CD4-positive, alpha-beta T cell (primary cell): ENCODE results near the gene BLMH. TPM values are rescaled to one million over a fixed set of nuclear protein-coding genes. Genes with fewer than 3 reads are reported as not detected.

Source experiments
- ATAC-seq: fragments of 200-7000 bp; cut with Tn5 transposase; one replicate; pipeline ENCODE4 v1.10.0; 2022; ENCODE audit warnings: mild to moderate bottlenecking; ENCODE audit not compliant: poor library complexity
- CTCF ChIA-PET: fragments of 350-600 bp; sonication (Branson Sonifier 250); formaldehyde crosslinking; loops from one replicate; lab custom pipeline; 2021; ENCODE audit warnings: antibody characterized with exemption, inconsistent platforms; lab: Charles Lee
- POLR2A ChIA-PET: fragments of 350-600 bp; sonication (Branson Sonifier 250); formaldehyde crosslinking; loops from one replicate; lab custom pipeline; 2021; ENCODE audit warnings: antibody characterized with exemption, inconsistent platforms; lab: Charles Lee
- DNase-seq, 14 experiments: peaks; one replicate each; pipeline ENCODE4 v3.0.0-alpha.2; 2013 to 2020; ENCODE audit warnings: mixed read lengths in 2 of 14
- H3K27ac ChIP-seq, 2 donors: one replicate each; pipeline versions ENCODE4 v1.5.1 to v1.7.0; 2013; ENCODE audit warnings: low read length in 2 of 2, low read depth in 1 of 2, mild to moderate bottlenecking in 1 of 2
- H3K27me3 ChIP-seq, 2 experiments: 1 replicate in 1 of 2; 2 replicates in 1 of 2; pipeline versions ENCODE4 v1.6.1 to v1.7.0; 2013; ENCODE audit warnings: low read length in 2 of 2, control low read depth in 1 of 2, mild to moderate bottlenecking in 1 of 2, moderate library complexity in 1 of 2; ENCODE audit not compliant: insufficient read depth in 2 of 2, control insufficient read depth in 1 of 2
- H3K36me3 ChIP-seq: one replicate; pipeline ENCODE4 v1.6.1; 2013; ENCODE audit warnings: low read length, control low read depth; ENCODE audit not compliant: insufficient read depth
- H3K4me1 ChIP-seq: one replicate; pipeline ENCODE4 v1.6.1; 2013; ENCODE audit warnings: low read length, control low read depth; ENCODE audit not compliant: insufficient read depth
- H3K4me3 ChIP-seq: one replicate; pipeline ENCODE4 v1.5.1; 2013; ENCODE audit warnings: mild to moderate bottlenecking, low read length, moderate library complexity
- H3K9me3 ChIP-seq, 2 experiments: 1 replicate in 1 of 2; 2 replicates in 1 of 2; pipeline versions ENCODE4 v1.6.1 to v1.7.0; 2013; ENCODE audit warnings: low read length in 2 of 2, mild to moderate bottlenecking in 2 of 2, control low read depth in 1 of 2, moderate library complexity in 1 of 2; ENCODE audit not compliant: control insufficient read depth in 1 of 2, insufficient read depth in 1 of 2
- H3K27ac Mint-ChIP-seq: one replicate; pipeline ENCODE4 v1.8.0; 2020; ENCODE audit warnings: mixed read lengths
- H3K27me3 Mint-ChIP-seq: one replicate; pipeline ENCODE4 v1.8.0; 2021; ENCODE audit warnings: mixed read lengths
- H3K36me3 Mint-ChIP-seq: one replicate; pipeline ENCODE4 v1.8.0; 2021; ENCODE audit warnings: low read depth, mixed read lengths
- H3K4me1 Mint-ChIP-seq: one replicate; pipeline ENCODE4 v1.8.0; 2021; ENCODE audit warnings: low read depth, mixed read lengths
- H3K4me3 Mint-ChIP-seq: one replicate; pipeline ENCODE4 v1.8.0; 2020; ENCODE audit warnings: mild to moderate bottlenecking, mixed read lengths
- H3K9me3 Mint-ChIP-seq: one replicate; pipeline ENCODE4 v1.8.0; 2020; ENCODE audit warnings: mixed read lengths
- CTCF ChIP-seq: fragments of 200-600 bp; IDR thresholded peaks from one replicate; pipeline ENCODE4 v1.8.0; 2022; ENCODE audit warnings: antibody characterized with exemption, mild to moderate bottlenecking
- intact Hi-C, 2 experiments: fragments of 100-400 bp; cut with DNase I in 1 of 2; cut with micrococcal nuclease in 1 of 2; formaldehyde crosslinking; loops; one replicate each; pipeline versions ENCODE4 v1.15.1 to v1.9.0; 2023 to 2025; cut with DNase I, micrococcal nuclease
- total RNA-seq, 174 experiments: library from RNA in 2 of 174; stranded (reverse) in 2 of 174; gene quantifications; one replicate each; pipeline ENCODE4 v1.2.3 and lab custom pipeline; 2021 to 2026

BLMH gene
- total RNA-seq, 2 experiments from 2014 or later, result 32.9 to 36.5 TPM

- H3K4me1 ChIP-seq, result no peaks in the 10 kb centered on the region
- CTCF ChIA-PET, result interaction anchor here (1.6 kb wide), 1 partner anchor 26 kb away, joined by 5 read pairs; no protein-coding TSS in a partner anchor
Observed at GRCh38 chr17:30310562-30310961, 18.8 kb upstream of the BLMH start.

GRCh38 chr17:30309591-30309990, 17.8 kb upstream of the BLMH start:
- H3K27me3 Mint-ChIP-seq, result no peaks in the 10 kb centered on the region
- no peak overlapping the region for H3K27ac Mint-ChIP-seq
- Histone ChIP-seq H3K4me3 (no peak overlapping the region), H3K36me3 (no peaks in the 10 kb centered on the region), H3K27ac (no peak overlapping the region), H3K27me3 (no peaks in the 10 kb centered on the region), H3K4me1 (no peaks in the 10 kb centered on the region), H3K9me3 (no peaks in the 10 kb centered on the region)
- no peak for TF ChIP-seq CTCF
- DNase-seq (no peak), ATAC-seq (no peak)
- no peaks in the 10 kb centered on the region for H3K36me3 Mint-ChIP-seq
- no peak overlapping the region for H3K4me3 Mint-ChIP-seq
- ChIA-PET POLR2A (interaction anchor here (1.3 kb wide), 1 partner anchor 14 kb away, joined by 6 read pairs; no protein-coding TSS in a partner anchor), CTCF (no interaction called here)
- H3K9me3 Mint-ChIP-seq, result no peaks in the 10 kb centered on the region
- intact Hi-C loops, result no loop called here
- H3K4me1 Mint-ChIP-seq, result no peaks in the 10 kb centered on the region

More at GRCh38 chr17:30310562-30310961, 18.8 kb upstream of the BLMH start:
- DNase-seq (no peak), ATAC-seq (no peak)
- Mint-ChIP-seq H3K27ac (no peak overlapping the region), H3K36me3 (no peaks in the 10 kb centered on the region), H3K9me3 (no peaks in the 10 kb centered on the region), H3K4me3 (no peak overlapping the region), H3K27me3 (no peaks in the 10 kb centered on the region), H3K4me1 (no peaks in the 10 kb centered on the region)
- Histone ChIP-seq H3K27ac (no peak overlapping the region), H3K27me3 (no peaks in the 10 kb centered on the region), H3K4me3 (no peak overlapping the region), H3K36me3 (no peaks in the 10 kb centered on the region), H3K9me3 (no peaks in the 10 kb centered on the region)
- POLR2A ChIA-PET, result no interaction called here
- no peak for TF ChIP-seq CTCF
- intact Hi-C loops, result no loop called here

- no peak for DNase-seq
- Mint-ChIP-seq H3K36me3 (no peaks in the 10 kb centered on the region), H3K27ac (no peak overlapping the region), H3K27me3 (no peaks in the 10 kb centered on the region), H3K9me3 (no peaks in the 10 kb centered on the region), H3K4me1 (no peaks in the 10 kb centered on the region), H3K4me3 (no peak overlapping the region)
- Histone ChIP-seq H3K27ac (no peak overlapping the region), H3K9me3 (no peaks in the 10 kb centered on the region), H3K27me3 (no peaks in the 10 kb centered on the region), H3K36me3 (no peaks in the 10 kb centered on the region), H3K4me3 (no peak overlapping the region), H3K4me1 (no peaks in the 10 kb centered on the region)
- TF ChIP-seq CTCF, result no peak
- intact Hi-C loops, result no loop called here
- ChIA-PET CTCF (interaction anchor here (1.3 kb wide), 1 partner anchor 28 kb away, joined by 4 read pairs; no protein-coding TSS in a partner anchor), POLR2A (interaction anchor here (0.6 to 1.3 kb wide), 2 partner anchors 15 to 156 kb away, joined by 3 to 6 read pairs; no protein-coding TSS in a partner anchor)
- no peak for ATAC-seq
Observed at GRCh38 chr17:30308406-30308805, 16.7 kb upstream of the BLMH start.
